ENCODE data around the gene MRPL28.
A peak's percentile ranks its signal among the peaks of the same experiment; 100 is the strongest.
"Not testable (repeated sequence)": the region's sequence is repeated elsewhere in the genome, so short reads cannot be mapped to it uniquely, and the experiment has no call there.

The MRPL28 gene

DNA sequence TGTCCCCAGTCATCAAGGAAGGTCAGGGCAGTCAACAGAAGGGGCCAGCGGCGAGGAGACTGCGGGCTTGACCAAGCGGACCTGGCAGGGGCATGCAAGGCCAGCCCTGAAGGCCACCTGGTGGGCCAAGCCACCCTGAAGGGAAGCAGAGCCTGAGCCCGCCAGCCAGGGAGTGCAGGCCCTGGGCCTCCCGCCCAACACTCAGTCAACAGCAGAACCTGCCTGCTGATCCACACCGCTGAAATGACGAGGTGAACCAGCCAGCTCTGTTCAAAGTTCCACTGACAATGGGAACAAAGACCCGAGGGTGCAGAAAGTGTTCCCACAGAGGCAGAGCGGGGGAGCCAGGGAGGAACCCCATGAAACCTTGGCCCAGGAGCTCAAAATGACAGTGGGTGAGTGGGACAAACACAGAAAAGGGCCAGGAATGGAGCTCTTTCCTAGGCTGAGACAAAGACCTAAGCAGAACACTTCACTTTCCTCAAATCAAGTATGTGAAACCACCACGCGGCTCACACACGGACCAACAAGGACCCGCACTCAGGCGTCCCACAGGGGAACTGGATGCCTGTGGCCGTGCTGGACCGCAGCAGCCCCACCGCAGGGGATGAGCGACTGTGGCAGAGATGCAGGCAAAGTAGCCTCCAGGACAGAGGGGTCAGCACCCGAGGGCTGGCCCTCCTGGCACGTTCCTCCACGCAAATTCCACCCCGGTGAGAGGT lies 29.8 kb downstream of the MRPL28 start:
- DNase-seq (ENCODE audit: low read depth in 2 of 2): no peak

DNA sequence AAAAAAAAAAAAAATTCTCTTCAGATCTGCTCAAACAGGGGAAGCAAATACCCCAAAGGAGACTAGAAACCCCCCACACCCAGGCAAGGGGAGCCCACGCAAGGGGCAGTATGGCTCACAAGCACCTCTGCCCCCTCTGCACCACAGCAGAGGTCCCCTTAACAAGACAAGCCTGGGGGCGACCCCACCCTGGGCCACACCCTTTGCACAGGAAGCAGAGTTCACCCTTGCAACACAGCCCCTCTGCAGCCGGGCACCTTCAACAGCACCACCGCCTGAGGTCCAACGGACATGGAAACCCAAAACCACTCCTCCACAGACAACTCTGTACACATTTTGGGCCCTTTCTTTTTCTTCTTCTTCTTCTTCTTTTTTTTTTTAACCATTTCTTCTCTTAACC lies 30.7 kb downstream of the MRPL28 start:
- no peak for DNase-seq (ENCODE audit: low read depth in 2 of 2)

DNA sequence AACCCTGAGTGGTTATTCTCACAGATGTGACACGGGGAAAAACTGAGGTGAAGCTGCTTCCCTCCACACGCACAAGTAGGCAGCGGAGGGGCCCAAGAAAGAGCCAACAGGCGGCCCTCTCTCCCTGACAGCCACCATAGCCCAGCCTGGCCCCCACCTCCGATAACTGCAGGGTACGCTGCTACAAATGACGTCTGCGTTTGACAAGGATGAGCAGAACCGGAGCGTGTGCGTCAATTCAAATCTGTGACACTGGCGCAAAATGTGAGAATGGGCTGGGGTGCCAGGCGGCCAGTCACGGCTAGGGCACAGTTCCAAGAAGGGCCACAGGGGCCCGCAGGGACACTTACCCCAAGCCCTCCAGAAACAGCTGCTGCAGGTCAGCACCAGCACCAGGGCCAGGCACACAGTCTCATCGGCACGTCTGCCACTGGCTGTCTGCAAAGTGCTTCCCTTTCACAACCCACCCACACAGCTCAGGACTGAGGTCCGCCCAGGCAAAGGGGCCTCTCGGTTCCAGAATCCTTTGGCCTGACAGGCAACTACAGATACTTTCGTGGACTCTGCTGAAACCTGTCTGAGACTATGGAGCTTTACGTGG lies 32.3 kb downstream of the MRPL28 start:
- DNase-seq (ENCODE audit: low read depth in 2 of 2): no peak

DNA sequence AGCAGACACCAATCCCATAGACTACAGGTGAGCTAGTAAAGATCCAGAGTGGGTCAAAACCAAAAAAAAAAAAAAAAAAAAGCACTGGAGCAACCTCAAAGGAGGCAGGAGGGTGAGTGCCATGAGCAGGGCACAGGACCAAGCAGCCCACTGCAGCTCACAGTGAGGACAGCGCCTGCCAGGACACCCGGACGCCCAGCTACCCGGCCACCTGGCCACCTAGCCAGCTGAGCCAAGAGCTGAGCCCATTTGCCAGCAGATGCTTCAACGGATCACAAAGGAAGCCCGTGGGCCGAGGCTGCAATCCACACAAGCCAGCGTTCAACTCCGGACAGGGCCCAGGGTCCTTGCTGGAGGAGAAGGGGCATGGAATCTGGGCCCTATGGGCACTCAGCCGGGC lies 32.9 kb downstream of the MRPL28 start:
- DNase-seq (ENCODE audit: low read depth in 2 of 2): no peak

DNA sequence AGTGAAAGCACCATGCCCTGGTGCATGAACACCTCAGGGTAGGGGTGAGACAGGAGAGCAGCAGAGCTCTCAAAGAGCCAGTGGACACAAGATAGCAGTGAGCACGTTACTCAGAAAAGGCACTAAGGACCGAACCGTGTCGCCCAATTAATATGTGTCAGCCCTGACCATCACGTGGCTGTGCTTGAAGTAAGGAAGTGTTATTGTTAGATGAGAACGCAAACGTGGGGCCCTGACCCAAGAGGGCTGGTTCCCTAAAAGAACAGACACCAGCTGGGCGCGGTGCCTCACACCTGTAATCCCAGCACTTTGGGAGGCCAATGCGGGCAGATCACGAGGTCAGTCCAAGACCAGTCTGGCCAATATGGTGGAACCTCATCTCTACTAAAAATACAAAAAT lies 34.1 kb downstream of the MRPL28 start:
- no peak for DNase-seq (ENCODE audit: low read depth in 2 of 2)

DNA sequence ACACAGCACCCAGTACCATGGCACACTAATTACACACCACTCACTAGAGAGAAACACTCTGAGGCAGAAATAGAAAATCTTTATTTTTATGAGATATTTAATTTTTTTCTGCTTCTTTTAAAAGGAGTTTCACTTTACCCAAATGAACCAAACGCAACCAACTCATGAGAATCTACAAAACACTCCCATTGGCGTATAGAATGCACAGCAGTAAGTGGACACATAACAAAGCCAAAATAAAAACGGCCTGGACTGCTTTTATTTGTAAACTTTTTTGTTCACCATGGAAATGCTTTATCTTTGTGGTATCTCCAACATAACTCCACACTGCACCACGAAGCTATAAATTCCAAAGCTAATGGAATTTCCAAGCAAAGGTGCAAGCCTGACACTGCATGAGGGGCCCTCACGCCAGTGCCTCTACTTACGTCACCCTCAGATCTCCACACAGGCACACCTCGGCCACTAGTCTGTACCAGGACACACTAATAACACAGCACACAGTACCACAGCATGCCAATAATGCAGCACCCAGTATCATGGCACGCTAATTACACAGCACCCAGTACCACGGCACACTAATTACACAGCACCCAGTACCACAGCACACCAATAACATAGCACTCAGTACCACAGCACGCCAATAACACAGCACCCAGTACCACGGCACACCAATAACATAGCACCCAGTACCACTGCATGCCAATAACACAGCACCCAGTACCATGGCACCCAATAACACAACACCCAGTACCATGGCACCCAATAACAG lies 35.3 kb downstream of the MRPL28 start:
- not testable (repeated sequence) for DNase-seq (ENCODE audit: low read depth in 2 of 2)

DNA sequence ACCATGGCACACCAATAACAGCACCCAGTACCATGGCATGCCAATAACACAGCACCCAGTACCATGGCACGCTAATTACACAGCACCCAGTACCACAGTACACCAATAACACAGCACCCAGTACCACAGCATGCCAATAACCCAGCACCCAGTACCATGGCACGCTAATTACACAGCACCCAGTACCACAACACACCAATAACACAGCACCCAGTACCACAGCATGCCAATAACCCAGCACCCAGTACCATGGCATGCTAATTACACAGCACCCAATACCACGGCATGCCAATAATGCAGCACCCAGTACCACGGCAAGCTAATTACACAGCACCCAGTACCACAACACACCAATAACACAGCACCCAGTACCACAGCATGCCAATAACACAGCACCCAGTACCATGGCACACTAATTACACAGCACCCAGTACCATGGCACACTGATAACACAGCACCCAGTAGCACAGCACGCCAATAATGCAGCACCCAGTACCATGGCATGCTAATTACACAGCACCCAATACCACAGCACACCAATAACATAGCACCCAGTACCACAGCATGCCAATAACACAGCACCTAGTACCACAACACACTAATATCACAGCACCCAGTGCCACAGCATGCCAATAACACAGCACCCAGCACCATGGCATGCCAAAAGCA lies 36.0 kb downstream of the MRPL28 start:
- not testable (repeated sequence) for DNase-seq (ENCODE audit: low read depth in 2 of 2)

DNA sequence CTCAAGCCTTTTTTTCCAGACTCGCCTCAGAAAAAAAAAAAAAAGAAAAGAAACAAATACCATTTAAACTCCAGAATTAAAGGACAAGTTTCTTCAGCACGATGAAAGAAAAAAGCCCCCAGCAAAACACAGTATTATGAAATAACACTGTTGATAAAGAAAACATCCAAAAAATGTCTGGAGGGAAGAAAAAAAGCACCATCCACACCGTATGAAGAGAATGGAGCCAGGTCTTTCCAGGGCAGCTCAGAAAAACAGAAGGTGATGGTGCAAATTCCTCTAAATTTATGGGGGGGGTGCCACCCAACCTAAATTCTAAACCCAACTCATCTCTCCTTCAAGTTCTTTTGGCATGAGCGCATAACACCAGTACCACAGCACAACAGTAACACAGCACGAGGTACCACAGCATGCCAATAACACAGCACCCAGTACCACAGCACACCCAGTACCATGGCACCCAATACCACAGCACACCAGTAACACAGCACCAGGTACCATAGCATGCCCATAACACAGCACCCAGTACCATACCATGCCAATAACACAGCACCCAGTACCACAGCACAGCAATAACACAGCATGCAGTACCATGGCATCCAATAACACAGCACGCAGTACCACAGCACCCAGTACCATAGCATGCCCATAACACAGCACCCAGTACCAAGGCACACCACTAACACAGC lies 36.8 kb downstream of the MRPL28 start:
- DNase-seq (ENCODE audit: low read depth in 2 of 2): no peak

DNA sequence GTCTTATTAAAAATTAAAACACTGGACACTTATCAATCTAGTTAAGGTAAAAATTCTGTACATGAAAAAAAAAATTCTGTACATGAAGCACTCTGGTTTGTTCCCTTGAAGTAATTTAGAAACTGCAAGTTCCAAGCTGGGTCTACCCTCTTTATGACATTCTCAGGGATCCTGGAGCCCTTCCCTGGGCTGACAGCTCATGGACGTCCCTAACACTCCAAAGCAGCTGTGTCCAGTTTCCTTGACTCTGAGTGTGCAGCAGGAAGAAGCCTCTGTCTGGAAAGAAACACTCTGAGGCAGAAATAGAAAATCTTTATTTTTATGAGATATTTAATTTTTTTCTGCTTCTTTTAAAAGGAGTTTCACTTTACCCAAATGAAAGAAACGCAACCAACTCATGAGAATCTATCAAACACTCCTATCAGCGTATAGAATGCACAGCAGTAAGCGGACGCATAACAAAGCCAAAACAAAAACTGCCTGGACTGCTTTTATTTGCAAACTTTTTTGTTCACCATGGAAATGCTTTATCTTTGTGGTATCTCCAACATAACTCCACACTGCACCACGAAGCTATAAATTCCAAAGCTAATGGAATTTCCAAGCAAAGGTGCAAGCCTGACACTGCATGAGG lies 39.0 kb downstream of the MRPL28 start:
- DNase-seq (ENCODE audit: low read depth in 2 of 2): not testable (repeated sequence)

DNA sequence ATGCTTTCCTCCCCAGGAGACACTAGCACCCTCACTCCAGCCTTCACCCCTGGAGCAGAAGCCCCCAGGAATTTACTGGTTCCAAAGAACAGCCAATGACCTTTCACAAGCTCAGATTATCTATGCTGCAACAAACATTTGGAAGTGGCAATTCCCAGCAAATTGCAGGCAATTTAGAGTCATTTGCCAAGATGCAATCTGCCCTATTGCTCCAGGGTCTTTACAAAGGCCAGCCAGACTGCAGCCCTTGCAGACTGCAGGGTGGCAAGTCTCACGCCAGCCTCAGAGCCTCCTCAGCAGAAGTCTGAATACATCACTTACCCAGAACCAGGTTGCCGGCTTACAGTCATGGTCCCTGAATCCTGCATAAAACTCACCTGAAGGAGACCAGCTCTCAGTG lies 39.6 kb downstream of the MRPL28 start:
- DNase-seq (ENCODE audit: low read depth in 2 of 2): no peak

DNA sequence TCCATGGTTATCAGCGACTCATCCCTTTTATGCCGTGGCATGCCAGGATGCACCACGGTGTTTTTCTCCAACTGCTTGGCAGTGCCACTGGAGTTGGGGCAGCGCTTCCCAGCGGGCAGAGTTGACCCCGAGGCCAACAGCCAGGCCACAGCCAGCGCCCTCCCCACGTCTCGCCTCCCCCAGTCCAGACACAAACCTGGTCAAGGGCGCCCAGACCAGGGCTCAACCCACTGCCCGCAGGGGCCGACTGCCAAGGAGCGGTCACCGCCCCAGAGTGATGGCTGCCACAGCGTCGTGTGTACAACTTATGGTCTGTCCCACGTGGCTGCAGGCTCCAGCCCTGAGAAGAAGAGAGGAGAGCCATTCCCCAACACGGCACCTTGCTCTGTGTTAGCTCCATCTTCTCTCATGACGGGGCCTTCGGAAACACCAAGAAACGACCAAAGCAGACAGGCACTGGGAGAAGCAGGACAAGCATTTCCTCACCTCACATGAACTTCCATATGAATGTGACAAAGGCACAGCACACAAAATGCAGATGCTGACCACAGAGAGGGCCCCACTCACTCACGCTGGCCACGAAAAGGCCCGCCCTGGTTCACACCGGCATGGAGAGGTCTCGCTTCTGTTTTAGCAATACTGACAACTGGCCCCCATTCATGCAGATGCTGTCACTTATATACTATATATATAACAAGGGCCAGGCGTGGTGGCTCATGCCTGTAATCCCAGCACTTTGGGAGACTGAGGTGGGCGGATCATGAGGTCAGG lies 44.8 kb downstream of the MRPL28 start:
- DNase-seq (ENCODE audit: low read depth in 2 of 2): no peak

DNA sequence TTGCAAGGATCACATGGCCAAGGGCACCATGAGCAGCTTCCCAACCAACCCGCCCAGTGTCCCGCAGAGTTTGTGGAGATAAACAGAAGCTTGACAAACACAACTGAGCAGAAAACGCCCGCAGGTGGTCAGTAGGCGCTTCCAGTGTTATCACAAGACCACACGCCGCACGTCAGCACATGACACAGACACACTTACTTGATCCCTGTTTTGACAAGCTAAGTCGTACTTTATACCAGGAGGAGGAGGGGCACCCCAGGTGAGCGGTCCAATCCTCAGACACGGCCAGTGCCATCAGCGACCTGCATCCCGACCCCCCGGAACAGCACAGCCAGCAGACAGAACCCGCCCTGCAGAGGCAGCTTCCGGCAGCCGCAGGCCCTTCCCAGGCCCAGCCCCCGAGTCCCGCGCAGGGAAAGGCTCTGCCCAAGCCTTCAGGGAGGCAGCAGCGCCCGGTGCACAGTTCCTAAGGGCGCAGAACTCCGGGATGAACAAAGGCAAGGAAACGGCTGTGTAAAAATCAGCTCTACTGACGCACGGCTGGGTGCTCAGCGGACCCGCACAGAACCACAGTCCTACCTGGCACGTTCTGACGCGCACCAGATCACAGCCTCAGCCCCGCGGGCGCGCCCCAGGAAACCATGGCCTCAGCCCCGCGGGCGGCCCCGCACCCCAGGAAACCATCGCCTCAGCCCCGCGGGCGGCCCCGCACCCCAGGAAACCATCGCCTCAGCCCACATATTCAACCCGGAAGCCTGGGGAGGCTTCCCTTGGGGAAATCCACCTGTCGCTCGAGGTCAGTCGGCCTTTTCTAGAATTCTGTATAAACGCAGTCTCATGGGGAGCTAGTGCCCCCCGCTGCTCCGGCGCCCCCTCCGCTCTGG lies 45.6 kb downstream of the MRPL28 start:
- DNase-seq (ENCODE audit: low read depth in 2 of 2): peak; percentile 30 to 33

DNA sequence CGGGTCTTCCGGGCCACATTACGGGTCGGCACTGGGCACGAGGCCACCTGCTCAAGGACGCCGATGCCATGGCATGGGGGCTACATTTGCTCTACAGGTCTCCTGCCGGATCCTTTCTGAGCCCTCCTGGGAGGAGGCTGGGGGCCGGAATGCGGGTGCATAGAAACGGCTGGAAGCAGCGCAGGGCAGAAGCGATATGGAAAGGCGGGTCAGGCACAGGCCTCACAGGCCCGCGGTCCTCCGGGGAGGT lies 46.2 kb downstream of the MRPL28 start:
- no peak for DNase-seq (ENCODE audit: low read depth in 2 of 2)

DNA sequence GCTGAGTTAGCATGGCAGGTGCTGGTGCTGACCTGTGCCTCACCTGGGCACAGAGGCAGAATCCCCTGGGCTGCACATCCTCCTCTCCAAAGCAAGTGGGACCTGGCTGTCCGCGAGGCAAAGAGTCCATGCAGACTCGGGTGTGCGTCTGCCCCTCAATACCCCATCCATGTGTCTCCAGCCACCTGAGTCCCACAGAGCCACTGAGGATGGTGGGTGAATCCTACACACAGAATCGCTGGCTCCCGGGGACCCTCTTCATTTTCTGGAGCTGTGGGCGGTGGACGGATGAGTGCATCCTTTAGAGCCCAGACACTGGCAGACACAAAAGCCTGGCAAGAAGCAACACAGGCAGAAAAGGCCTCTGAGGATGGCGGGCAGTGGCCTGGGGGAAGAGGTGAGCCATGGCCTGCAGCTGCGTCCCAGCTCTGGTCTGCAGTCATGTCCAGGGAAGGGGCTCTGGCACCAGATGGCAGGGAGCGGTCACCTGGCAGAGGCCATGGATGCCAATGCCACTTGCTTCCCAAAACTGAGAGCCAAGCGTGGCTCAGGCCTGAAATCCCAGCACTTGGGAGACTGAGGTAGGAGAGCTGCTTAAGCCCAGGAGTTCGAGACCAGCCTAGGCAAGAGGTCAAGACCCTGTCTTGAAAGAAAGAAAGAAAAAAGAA lies 47.7 kb downstream of the MRPL28 start:
- no peak for DNase-seq (ENCODE audit: low read depth in 2 of 2)

DNA sequence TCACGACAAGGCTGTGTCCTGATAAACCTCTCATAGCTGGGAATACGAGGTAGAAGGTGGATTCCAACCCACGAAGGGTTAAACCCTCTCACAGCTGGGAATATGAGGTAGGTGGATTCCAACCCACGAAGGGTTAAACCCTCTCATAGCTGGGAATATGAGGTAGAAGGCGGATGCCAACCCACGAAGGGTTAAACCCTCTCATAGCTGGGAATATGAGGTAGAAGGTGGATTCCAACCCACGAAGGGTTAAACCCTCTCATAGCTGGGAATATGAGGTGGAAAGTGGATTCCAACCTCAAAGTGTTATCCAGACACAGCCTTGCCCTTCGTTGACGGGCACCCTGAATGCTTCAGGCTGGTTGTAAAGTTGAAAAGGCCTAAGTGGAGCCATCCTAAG lies 48.8 kb downstream of the MRPL28 start:
- DNase-seq (ENCODE audit: low read depth in 2 of 2): no peak

DNA sequence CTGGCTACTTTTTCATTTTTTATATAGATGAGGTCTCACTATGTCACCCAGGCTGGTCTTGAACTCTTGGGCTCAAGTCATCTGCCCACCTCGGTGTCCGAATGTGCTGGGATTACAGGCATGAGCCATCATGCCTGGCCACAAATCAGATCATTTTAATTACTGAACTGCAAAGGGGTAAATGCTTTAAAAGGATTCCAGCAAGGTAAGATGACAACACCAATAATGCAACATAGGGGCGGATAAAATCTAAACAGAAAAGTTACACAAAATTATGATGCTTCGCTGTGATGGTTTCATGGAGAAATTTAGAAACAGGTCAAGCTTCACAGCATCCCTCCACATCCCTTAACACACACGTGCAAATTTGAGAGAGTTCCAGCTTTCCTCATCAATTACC lies 50.1 kb downstream of the MRPL28 start:
- no peak for DNase-seq (ENCODE audit: low read depth in 2 of 2)

DNA sequence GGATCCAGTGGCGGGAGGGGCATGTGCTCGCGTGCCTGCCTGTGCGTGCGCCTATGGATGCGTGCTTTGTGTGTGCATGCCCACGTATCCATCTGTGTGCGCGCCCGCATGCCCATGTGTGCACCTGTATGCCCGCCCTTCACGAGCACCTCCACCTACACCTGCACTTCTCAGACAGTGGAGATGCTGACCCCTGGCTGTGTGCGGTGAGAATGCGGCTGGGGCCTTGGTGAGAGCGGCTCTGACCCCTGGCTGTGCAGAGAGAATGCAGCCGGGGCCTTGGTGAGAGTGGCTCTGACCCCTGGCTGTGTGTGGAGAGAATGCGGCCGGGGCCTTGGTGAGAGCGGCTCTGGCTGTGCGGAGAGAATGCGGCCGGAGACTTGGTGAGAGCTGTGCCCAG lies 51.7 kb downstream of the MRPL28 start:
- DNase-seq (ENCODE audit: low read depth in 2 of 2): no peak

DNA sequence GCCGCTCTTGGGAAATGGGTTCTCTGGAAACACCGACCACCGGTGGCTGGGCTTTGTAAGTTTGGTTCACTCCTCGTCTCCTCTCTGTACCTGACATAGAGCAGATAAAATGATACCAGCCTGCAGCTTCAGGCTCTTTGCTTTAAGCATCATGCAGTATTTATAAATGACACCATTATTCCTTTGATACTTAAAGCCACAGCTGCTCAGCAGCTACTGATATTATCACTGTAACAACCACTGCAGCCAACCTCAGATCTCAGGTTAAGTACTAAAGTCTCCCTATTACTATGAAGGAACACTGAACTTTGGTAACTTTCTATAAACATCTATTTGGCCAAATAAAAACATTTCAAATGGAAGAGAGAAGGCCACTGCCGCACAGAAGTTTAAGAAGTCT lies 52.8 kb downstream of the MRPL28 start:
- no peak for DNase-seq (ENCODE audit: low read depth in 2 of 2)
